HG02943 (cell line): ENCODE results near the gene ALKAL2.

ENCODE experiments used
- ATAC-seq: cut with Tn5 transposase; IDR thresholded peaks from one replicate; pipeline ENCODE4 v1.9.1; 2021; ENCODE audit warnings: mild to moderate bottlenecking, low read depth, moderate library complexity; ENCODE audit not compliant: unreplicated experiment

Gene ALKAL2

GRCh38 chr2:274503-274902, 13.4 kb downstream of the ALKAL2 start:
- no peak for ATAC-seq

- no peak for ATAC-seq
Measured at GRCh38 chr2:273333-273732, 14.6 kb downstream of the ALKAL2 start.

- no peak for ATAC-seq
Measured at GRCh38 chr2:271917-272316, 16.0 kb downstream of the ALKAL2 start.

GRCh38 chr2:270861-271260, 17.0 kb downstream of the ALKAL2 start:
- no peak for ATAC-seq

- ATAC-seq = no peak
Measured at GRCh38 chr2:269356-270030, 18.4 kb downstream of the ALKAL2 start.

- ATAC-seq = no peak
Measured at GRCh38 chr2:268323-268722, 19.6 kb downstream of the ALKAL2 start.

GRCh38 chr2:264493-265468, 23.1 kb downstream of the ALKAL2 start, which contains the start of gene ACP1:
ACP1 (plus strand) TSS chr2:264947; CDS start chr2:264965, 18 bp downstream.
- ATAC-seq = peak; percentile 85

GRCh38 chr2:263774-264492, 24.0 kb downstream of the ALKAL2 start, which contains the start of gene SH3YL1:
SH3YL1 (minus strand) TSS chr2:264032; CDS start chr2:263984, 48 bp downstream.
- ATAC-seq = peak; percentile 27

- ATAC-seq = no peak
Measured at GRCh38 chr2:263022-263738, 24.7 kb downstream of the ALKAL2 start.

GRCh38 chr2:262117-262516, 25.8 kb downstream of the ALKAL2 start:
- ATAC-seq = no peak

GRCh38 chr2:260507-261161, 27.3 kb downstream of the ALKAL2 start:
- no peak for ATAC-seq

GRCh38 chr2:259789-260331, 28.0 kb downstream of the ALKAL2 start:
- no peak for ATAC-seq

GRCh38 chr2:258933-259332, 29.0 kb downstream of the ALKAL2 start:
- no peak for ATAC-seq

GRCh38 chr2:257842-258241, 30.0 kb downstream of the ALKAL2 start:
- no peak for ATAC-seq

- no peak for ATAC-seq
Measured at GRCh38 chr2:257429-257828, 30.5 kb downstream of the ALKAL2 start.

- no peak for ATAC-seq
Measured at GRCh38 chr2:256094-256493, 31.8 kb downstream of the ALKAL2 start.

- ATAC-seq = no peak
Measured at GRCh38 chr2:255195-255594, 32.7 kb downstream of the ALKAL2 start.

GRCh38 chr2:254241-254640, 33.6 kb downstream of the ALKAL2 start:
- no peak for ATAC-seq

GRCh38 chr2:253202-253638, 34.7 kb downstream of the ALKAL2 start:
- no peak for ATAC-seq
